Activated B cell treated with CpG ODN at 0.5 μM for 24 hours (primary cell): ENCODE data around the gene ADAM20. TPM values are rescaled to one million over a fixed set of nuclear protein-coding genes. Genes with fewer than 3 reads are reported as not detected.
"Not testable (repeated sequence)": the region's sequence is repeated elsewhere in the genome, so short reads cannot be mapped to it uniquely, and the experiment has no call there.

Source experiments
- ATAC-seq: fragments of 200-7000 bp; cut with Tn5 transposase; one replicate; pipeline ENCODE4 v1.10.0; 2021; ENCODE audit warnings: low read depth, mild to moderate bottlenecking, moderate library complexity
- CTCF ChIA-PET: fragments of 350-600 bp; sonication (Branson Sonifier 250); formaldehyde crosslinking; loops from one replicate; lab custom pipeline; 2021; ENCODE audit warnings: antibody characterized with exemption; lab: Charles Lee
- POLR2A ChIA-PET: fragments of 350-600 bp; sonication (Branson Sonifier 250); formaldehyde crosslinking; loops from one replicate; lab custom pipeline; 2021; ENCODE audit warnings: antibody characterized with exemption; lab: Charles Lee
- DNase-seq: peaks from one replicate; pipeline ENCODE4 v3.0.0; 2022
- H3K27ac Mint-ChIP-seq: one replicate; pipeline ENCODE4 v1.8.0; 2020; ENCODE audit warnings: mixed read lengths
- H3K27me3 Mint-ChIP-seq: one replicate; pipeline ENCODE4 v1.8.0; 2021; ENCODE audit warnings: mixed read lengths
- H3K36me3 Mint-ChIP-seq: one replicate; pipeline ENCODE4 v1.8.0; 2021; ENCODE audit warnings: low read depth, mixed read lengths
- H3K4me1 Mint-ChIP-seq: one replicate; pipeline ENCODE4 v1.8.0; 2021; ENCODE audit warnings: mixed read lengths
- H3K4me3 Mint-ChIP-seq: one replicate; pipeline ENCODE4 v1.8.0; 2020; ENCODE audit warnings: mild to moderate bottlenecking, mixed read lengths
- H3K9me3 Mint-ChIP-seq: one replicate; pipeline ENCODE4 v1.8.0; 2020; ENCODE audit warnings: mixed read lengths
- CTCF ChIP-seq: fragments of 200-600 bp; IDR thresholded peaks from one replicate; pipeline ENCODE4 v1.8.0; 2022; ENCODE audit warnings: antibody characterized with exemption, mild to moderate bottlenecking
- intact Hi-C: fragments of 100-400 bp; cut with micrococcal nuclease; formaldehyde crosslinking; loops from one replicate; pipeline ENCODE4 v1.15.1; 2024
- total RNA-seq: library from RNA; stranded (reverse); gene quantifications from 2 replicates; pipeline ENCODE4 v1.2.3, GENCODE V29; 2022

ADAM20 gene
- total RNA-seq, 1 donor from 2014 or later: 0.84 TPM

- POLR2A ChIA-PET: no interaction called here
- no peak overlapping the region for H3K27ac Mint-ChIP-seq
- no peak for ATAC-seq
These were observed 20.4 kb downstream of the ADAM20 start for GRCh38 chr14:70514168-70515069.

GRCh38 chr14:70498191-70498590 lies 36.6 kb downstream of the ADAM20 start:
- ChIA-PET POLR2A (no interaction called here), CTCF (no interaction called here)
- no peak for ATAC-seq
- TF ChIP-seq CTCF: no peak
- Mint-ChIP-seq H3K36me3 (peaks cover 21% of the 10 kb centered on the region), H3K4me3 (no peak overlapping the region), H3K27ac (no peak overlapping the region), H3K9me3 (peaks cover 7% of the 10 kb centered on the region), H3K4me1 (no peaks in the 10 kb centered on the region), H3K27me3 (no peaks in the 10 kb centered on the region)
- DNase-seq: no peak
- intact Hi-C loops: no loop called here

More at GRCh38 chr14:70514168-70515069, 20.4 kb downstream of the ADAM20 start:
- no peak for TF ChIP-seq CTCF
- H3K4me3 Mint-ChIP-seq: no peak overlapping the region
- CTCF ChIA-PET: no interaction called here
- H3K4me1 Mint-ChIP-seq: no peaks in the 10 kb centered on the region
- H3K27me3 Mint-ChIP-seq: no peaks in the 10 kb centered on the region
- intact Hi-C loops: no loop called here
- peaks cover 9% of the 10 kb centered on the region for H3K9me3 Mint-ChIP-seq
- no peak for DNase-seq
- H3K36me3 Mint-ChIP-seq: peaks cover 9% of the 10 kb centered on the region

- ChIA-PET POLR2A (no interaction called here), CTCF (no interaction called here)
- no peaks in the 10 kb centered on the region for H3K4me1 Mint-ChIP-seq
- TF ChIP-seq CTCF: no peak
- no peak overlapping the region for H3K4me3 Mint-ChIP-seq
- peaks cover 56% of the 10 kb centered on the region for H3K36me3 Mint-ChIP-seq
- no peaks in the 10 kb centered on the region for H3K27me3 Mint-ChIP-seq
- intact Hi-C loops: no loop called here
- no peak for DNase-seq
- ATAC-seq: no peak
- H3K9me3 Mint-ChIP-seq: peaks cover 25% of the 10 kb centered on the region
- H3K27ac Mint-ChIP-seq: no peak overlapping the region
These were observed 45.1 kb downstream of the ADAM20 start for GRCh38 chr14:70489579-70490200.

GRCh38 chr14:70477356-70478105 lies 57.3 kb downstream of the ADAM20 start:
- H3K27me3 Mint-ChIP-seq, intact Hi-C loops, POLR2A ChIA-PET, H3K4me3 Mint-ChIP-seq, H3K9me3 Mint-ChIP-seq, H3K27ac Mint-ChIP-seq, H3K4me1 Mint-ChIP-seq, CTCF ChIA-PET, ATAC-seq, H3K36me3 Mint-ChIP-seq, DNase-seq: not testable (repeated sequence)

GRCh38 chr14:70475459-70475858 lies 59.3 kb downstream of the ADAM20 start:
- CTCF ChIA-PET, H3K4me3 Mint-ChIP-seq, ATAC-seq, intact Hi-C loops, DNase-seq, H3K27ac Mint-ChIP-seq, H3K9me3 Mint-ChIP-seq, H3K4me1 Mint-ChIP-seq, POLR2A ChIA-PET, H3K27me3 Mint-ChIP-seq: not testable (repeated sequence)
- H3K36me3 Mint-ChIP-seq: peaks cover 11% of the 10 kb centered on the region
